Measurements from ENCODE around the gene SELENOV. TPM values are rescaled to one million over a fixed set of nuclear protein-coding genes. Genes with fewer than 3 reads are reported as not detected.

The SELENOV gene
- total and polyA plus RNA-seq, 9 of the 15 experiments (the other 6 are each of a cell fraction or from before 2014, with no cell fraction given) = 0.04 to 0.09 (median 0.06) TPM; not detected in 4

Other genes starting within 250 kb of the SELENOV start
Only the 7 nearest of the 19 such genes appear.
- 2,011 and 2,125 TPM in 2 replicates for gene RPS16, start 79.2 kb upstream of the SELENOV start, total RNA-seq (2014; rRNA removed)
- 82.6 and 146 TPM in 2 replicates for gene RPS16, start 79.2 kb upstream of the SELENOV start, total RNA-seq (2014; rRNA removed; fragmentation: Illumina TruSeq; extraction: Trizol)
- gene RPS16, start 79.2 kb upstream of the SELENOV start, total RNA-seq (2015; rRNA removed; fragmentation: Illumina TruSeq; extraction: Trizol) = 114 and 137 TPM in 2 replicates
- 3,072 and 3,267 TPM in 2 replicates for gene RPS16, start 79.2 kb upstream of the SELENOV start, total RNA-seq (2021)
- 1,618 and 2,255 TPM in 2 replicates for gene RPS16, start 79.2 kb upstream of the SELENOV start, polyA plus RNA-seq (2011; rRNA removed)
- gene RPS16, start 79.2 kb upstream of the SELENOV start, polyA plus RNA-seq (2014; fragmentation: Illumina TruSeq; extraction: Trizol) = 2,204 and 2,973 TPM in 2 replicates
- 1,000 to 10,000 TPM; 2,545 to 3,175 TPM for gene RPS16, start 79.2 kb upstream of the SELENOV start, polyA plus RNA-seq (2014; fragmentation: Nextera tagmentation; extraction: Ambion mirVana)
- gene RPS16, start 79.2 kb upstream of the SELENOV start, polyA plus RNA-seq (2014; rRNA removed) = 3,400 and 3,671 TPM in 2 replicates
- gene SUPT5H, start 69.6 kb upstream of the SELENOV start, total RNA-seq (2014; rRNA removed) = 64.1 and 68.6 TPM in 2 replicates
- 29.4 and 34.5 TPM in 2 replicates for gene SUPT5H, start 69.6 kb upstream of the SELENOV start, total RNA-seq (2014; rRNA removed; fragmentation: Illumina TruSeq; extraction: Trizol)
- 35.9 and 36.9 TPM in 2 replicates for gene SUPT5H, start 69.6 kb upstream of the SELENOV start, total RNA-seq (2015; rRNA removed; fragmentation: Illumina TruSeq; extraction: Trizol)
- 73.4 and 85.9 TPM in 2 replicates for gene SUPT5H, start 69.6 kb upstream of the SELENOV start, total RNA-seq (2021)
- 27.6 and 58.9 TPM in 2 replicates for gene SUPT5H, start 69.6 kb upstream of the SELENOV start, polyA plus RNA-seq (2011; rRNA removed)
- 68.9 and 70.5 TPM in 2 replicates for gene SUPT5H, start 69.6 kb upstream of the SELENOV start, polyA plus RNA-seq (2014; fragmentation: Illumina TruSeq; extraction: Trizol)
- gene SUPT5H, start 69.6 kb upstream of the SELENOV start, polyA plus RNA-seq (2014; fragmentation: Nextera tagmentation; extraction: Ambion mirVana) = 10 to 100 TPM; 13.3 to 18.8 TPM
- gene SUPT5H, start 69.6 kb upstream of the SELENOV start, polyA plus RNA-seq (2014; rRNA removed) = 50.2 and 75.6 TPM in 2 replicates
- gene TIMM50, start 34.3 kb upstream of the SELENOV start, total RNA-seq (2014; rRNA removed) = 221 and 239 TPM in 2 replicates
- 81.4 and 94.9 TPM in 2 replicates for gene TIMM50, start 34.3 kb upstream of the SELENOV start, total RNA-seq (2014; rRNA removed; fragmentation: Illumina TruSeq; extraction: Trizol)
- 145 and 148 TPM in 2 replicates for gene TIMM50, start 34.3 kb upstream of the SELENOV start, total RNA-seq (2015; rRNA removed; fragmentation: Illumina TruSeq; extraction: Trizol)
- gene TIMM50, start 34.3 kb upstream of the SELENOV start, total RNA-seq (2021) = 214 and 221 TPM in 2 replicates
- gene TIMM50, start 34.3 kb upstream of the SELENOV start, polyA plus RNA-seq (2011; rRNA removed) = 166 and 170 TPM in 2 replicates
- gene TIMM50, start 34.3 kb upstream of the SELENOV start, polyA plus RNA-seq (2014; fragmentation: Illumina TruSeq; extraction: Trizol) = 157 and 181 TPM in 2 replicates
- gene TIMM50, start 34.3 kb upstream of the SELENOV start, polyA plus RNA-seq (2014; fragmentation: Nextera tagmentation; extraction: Ambion mirVana) = 10 to 100 TPM; 28.3 to 55.4 TPM
- gene TIMM50, start 34.3 kb upstream of the SELENOV start, polyA plus RNA-seq (2014; rRNA removed) = 221 and 228 TPM in 2 replicates
- gene DLL3, start 16.2 kb upstream of the SELENOV start, total RNA-seq (2014; rRNA removed) = 5.4 and 5.5 TPM in 2 replicates
- 1.1 TPM in 2 replicates for gene DLL3, start 16.2 kb upstream of the SELENOV start, total RNA-seq (2014; rRNA removed; fragmentation: Illumina TruSeq; extraction: Trizol)
- 0.80 and 1.1 TPM in 2 replicates for gene DLL3, start 16.2 kb upstream of the SELENOV start, total RNA-seq (2015; rRNA removed; fragmentation: Illumina TruSeq; extraction: Trizol)
- gene DLL3, start 16.2 kb upstream of the SELENOV start, total RNA-seq (2021) = 2.5 and 3.4 TPM in 2 replicates
- gene DLL3, start 16.2 kb upstream of the SELENOV start, polyA plus RNA-seq (2011; rRNA removed) = 2.1 and 2.5 TPM in 2 replicates
- 0.53 and 0.92 TPM in 2 replicates for gene DLL3, start 16.2 kb upstream of the SELENOV start, polyA plus RNA-seq (2014; fragmentation: Illumina TruSeq; extraction: Trizol)
- gene DLL3, start 16.2 kb upstream of the SELENOV start, polyA plus RNA-seq (2014; fragmentation: Nextera tagmentation; extraction: Ambion mirVana) = 1 to 10 TPM in 1 of 2 experiments, under 1 TPM in 1; 0.92 to 1.2 TPM
- gene DLL3, start 16.2 kb upstream of the SELENOV start, polyA plus RNA-seq (2014; rRNA removed) = 5.2 and 6.3 TPM in 2 replicates
- gene EID2B, start 17.7 kb downstream of the SELENOV start, total RNA-seq (2014; rRNA removed) = 4.8 and 5.1 TPM in 2 replicates
- gene EID2B, start 17.7 kb downstream of the SELENOV start, total RNA-seq (2014; rRNA removed; fragmentation: Illumina TruSeq; extraction: Trizol) = 3.9 and 4.8 TPM in 2 replicates
- 2.9 and 3.5 TPM in 2 replicates for gene EID2B, start 17.7 kb downstream of the SELENOV start, total RNA-seq (2015; rRNA removed; fragmentation: Illumina TruSeq; extraction: Trizol)
- 3.9 and 4.2 TPM in 2 replicates for gene EID2B, start 17.7 kb downstream of the SELENOV start, total RNA-seq (2021)
- gene EID2B, start 17.7 kb downstream of the SELENOV start, polyA plus RNA-seq (2011; rRNA removed) = 7.9 and 9.3 TPM in 2 replicates
- gene EID2B, start 17.7 kb downstream of the SELENOV start, polyA plus RNA-seq (2014; fragmentation: Illumina TruSeq; extraction: Trizol) = 2.0 and 2.8 TPM in 2 replicates
- 1 to 10 TPM; 4.9 to 5.4 TPM for gene EID2B, start 17.7 kb downstream of the SELENOV start, polyA plus RNA-seq (2014; fragmentation: Nextera tagmentation; extraction: Ambion mirVana)
- gene EID2B, start 17.7 kb downstream of the SELENOV start, polyA plus RNA-seq (2014; rRNA removed) = 8.8 and 9.8 TPM in 2 replicates
- gene EID2, start 25.0 kb downstream of the SELENOV start, total RNA-seq (2014; rRNA removed) = 18.5 and 20.8 TPM in 2 replicates
- gene EID2, start 25.0 kb downstream of the SELENOV start, total RNA-seq (2014; rRNA removed; fragmentation: Illumina TruSeq; extraction: Trizol) = 10.9 and 11.7 TPM in 2 replicates
- gene EID2, start 25.0 kb downstream of the SELENOV start, total RNA-seq (2015; rRNA removed; fragmentation: Illumina TruSeq; extraction: Trizol) = 9.9 and 11.3 TPM in 2 replicates
- 13.8 and 14.6 TPM in 2 replicates for gene EID2, start 25.0 kb downstream of the SELENOV start, total RNA-seq (2021)
- gene EID2, start 25.0 kb downstream of the SELENOV start, polyA plus RNA-seq (2011; rRNA removed) = 7.3 and 12.4 TPM in 2 replicates
- gene EID2, start 25.0 kb downstream of the SELENOV start, polyA plus RNA-seq (2014; fragmentation: Illumina TruSeq; extraction: Trizol) = 8.2 and 9.6 TPM in 2 replicates
- gene EID2, start 25.0 kb downstream of the SELENOV start, polyA plus RNA-seq (2014; fragmentation: Nextera tagmentation; extraction: Ambion mirVana) = 1 to 10 TPM; 2.5 to 2.7 TPM
- gene EID2, start 25.0 kb downstream of the SELENOV start, polyA plus RNA-seq (2014; rRNA removed) = 18.5 and 23.6 TPM in 2 replicates
- not detected in 2 replicates for gene LGALS13, start 87.4 kb downstream of the SELENOV start, total RNA-seq (2014; rRNA removed)
- gene LGALS13, start 87.4 kb downstream of the SELENOV start, total RNA-seq (2014; rRNA removed; fragmentation: Illumina TruSeq; extraction: Trizol) = not detected in 2 replicates
- gene LGALS13, start 87.4 kb downstream of the SELENOV start, total RNA-seq (2015; rRNA removed; fragmentation: Illumina TruSeq; extraction: Trizol) = 0.43 TPM in 1 of 2 replicates, not detected in the other
- gene LGALS13, start 87.4 kb downstream of the SELENOV start, total RNA-seq (2021) = not detected in 2 replicates
- not detected in 2 replicates for gene LGALS13, start 87.4 kb downstream of the SELENOV start, polyA plus RNA-seq (2011; rRNA removed)
- not detected in 2 replicates for gene LGALS13, start 87.4 kb downstream of the SELENOV start, polyA plus RNA-seq (2014; fragmentation: Illumina TruSeq; extraction: Trizol)
- gene LGALS13, start 87.4 kb downstream of the SELENOV start, polyA plus RNA-seq (2014; fragmentation: Nextera tagmentation; extraction: Ambion mirVana) = under 1 TPM in 1 of 2 experiments, not detected in 1; 0.11 TPM
- gene LGALS13, start 87.4 kb downstream of the SELENOV start, polyA plus RNA-seq (2014; rRNA removed) = not detected in 2 replicates

Data from K562 (cell line).